Measurements from ENCODE around the gene QDPR.

DNA sequence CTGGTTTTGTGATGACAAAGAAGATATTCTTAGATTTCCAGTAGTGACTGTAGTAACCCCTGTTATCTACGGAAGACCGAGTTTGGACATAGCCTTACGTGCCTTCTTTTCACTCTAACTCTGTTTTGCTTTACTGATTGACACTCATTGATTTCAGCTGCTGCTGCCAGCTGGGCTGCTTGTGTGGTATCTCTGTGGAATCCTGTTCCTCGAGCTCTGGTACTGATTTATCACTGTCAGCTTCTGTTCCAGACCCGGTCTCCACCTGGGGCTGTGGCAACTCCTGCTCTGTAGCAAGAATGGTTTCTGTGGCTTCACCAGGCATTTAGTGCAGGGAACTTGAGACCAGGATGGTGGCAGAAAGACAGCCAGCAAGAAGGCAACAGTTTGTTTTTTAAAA lies 40.5 kb upstream of the QDPR start:
- TF ChIP-seq CTCF (IDR thresholded peaks at IDR 0.05; ENCODE audit: low read length) (no peak), EZH2 (IDR thresholded peaks at IDR 0.05; ENCODE audit: borderline replicate concordance, low read length) (no peak)

All from OCI-LY1 (cell line).